MCF 10A (cell line): ENCODE results near the gene HECTD4. TPM values are rescaled to one million over a fixed set of nuclear protein-coding genes. Genes with fewer than 3 reads are reported as not detected.

Experiments used
- BruUV-seq: library from RNA; stranded (reverse); fragments of 400-500 nt; replicated peaks from 2 replicates; lab custom pipeline; 2021; lab: Mats Ljungman, UMichigan
- CTCF ChIA-PET: fragments of 300-600 bp; sonication (Branson Sonifier 250); formaldehyde crosslinking; extraction: SDS; loops from one replicate; lab custom pipeline; 2021; ENCODE audit warnings: antibody characterized with exemption, inconsistent platforms; lab: Yijun Ruan, JAX
- POLR2A ChIA-PET: fragments of 300-600, 350-650 bp; sonication (Branson Sonifier 250); formaldehyde crosslinking; extraction: SDS; loops from one replicate; lab custom pipeline; 2020; ENCODE audit warnings: antibody characterized with exemption, inconsistent platforms; lab: Yijun Ruan, JAX
- DNase-seq: peaks from one replicate; pipeline ENCODE4 v3.0.0-alpha.2; 2018; ENCODE audit not compliant: unreplicated experiment
- H3K27ac Mint-ChIP-seq: one replicate; pipeline ENCODE4 v1.8.0; 2022; ENCODE audit warnings: mild to moderate bottlenecking, low read depth, mixed read lengths; ENCODE audit not compliant: unreplicated experiment
- H3K27me3 Mint-ChIP-seq: one replicate; pipeline ENCODE4 v1.8.0; 2022; ENCODE audit warnings: mixed read lengths; ENCODE audit not compliant: insufficient read depth, unreplicated experiment
- H3K36me3 Mint-ChIP-seq: one replicate; pipeline ENCODE4 v1.8.0; 2022; ENCODE audit warnings: mild to moderate bottlenecking, moderate library complexity, mixed read lengths; ENCODE audit not compliant: insufficient read depth, unreplicated experiment
- H3K4me1 Mint-ChIP-seq: one replicate; pipeline ENCODE4 v1.8.0; 2022; ENCODE audit warnings: mixed read lengths; ENCODE audit not compliant: insufficient read depth, unreplicated experiment
- H3K4me3 Mint-ChIP-seq: one replicate; pipeline ENCODE4 v1.8.0; 2022; ENCODE audit warnings: mild to moderate bottlenecking, moderate library complexity, mixed read lengths; ENCODE audit not compliant: unreplicated experiment
- H3K9me3 Mint-ChIP-seq: one replicate; pipeline ENCODE4 v1.8.0; 2022; ENCODE audit warnings: mixed read lengths; ENCODE audit not compliant: unreplicated experiment
- CTCF ChIP-seq: fragments of 200-600 bp; IDR thresholded peaks from one replicate; pipeline ENCODE4 v1.8.0; 2022; ENCODE audit warnings: antibody characterized with exemption, mild to moderate bottlenecking; ENCODE audit not compliant: unreplicated experiment
- intact Hi-C: fragments of 100-400 bp; cut with micrococcal nuclease; formaldehyde crosslinking; loops from 2 replicates; pipeline ENCODE4 v1.14.1; 2022
- total RNA-seq: library from RNA; stranded (reverse); gene quantifications from 2 replicates; pipeline ENCODE4 v1.2.3, GENCODE V29; 2022

The HECTD4 gene
- total RNA-seq, 1 experiment from 2014 or later: 35.2 TPM

DNA sequence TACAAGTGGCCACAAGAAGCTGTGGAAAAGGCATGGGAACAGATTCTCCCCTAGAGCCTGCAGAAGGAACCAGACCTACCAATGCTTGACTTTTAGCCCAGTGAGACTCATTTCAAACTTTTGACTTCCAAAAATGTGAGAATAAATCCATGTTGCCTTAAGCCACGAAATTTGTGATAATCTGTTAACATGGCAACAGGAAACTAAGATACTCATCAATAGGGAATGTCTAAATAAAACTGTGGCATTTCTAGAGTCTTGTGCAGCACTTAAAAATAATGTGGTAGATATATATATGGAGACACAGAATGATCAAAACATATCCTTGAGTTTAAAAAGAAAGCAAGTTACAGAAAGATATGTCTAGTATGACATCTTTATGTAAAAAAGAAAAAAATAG is 12.0 kb downstream of the HECTD4 start:
- ChIA-PET POLR2A (no interaction called here), CTCF (no interaction called here)
- TF ChIP-seq CTCF: no peak
- DNase-seq: no peak
- Mint-ChIP-seq H3K4me3 (no peak overlapping the region), H3K27ac (no peak overlapping the region), H3K4me1 (no peaks in the 10 kb centered on the region), H3K27me3 (no peaks in the 10 kb centered on the region), H3K9me3 (no peaks in the 10 kb centered on the region), H3K36me3 (no peaks in the 10 kb centered on the region)
- BruUV-seq: no TSS peak
- intact Hi-C loops: no loop called here

GRCh38 chr12:112368856-112369255 is 13.4 kb downstream of the HECTD4 start:
- no peak overlapping the region for H3K27ac Mint-ChIP-seq
- no peaks in the 10 kb centered on the region for H3K4me1 Mint-ChIP-seq
- no peak overlapping the region for H3K4me3 Mint-ChIP-seq
- intact Hi-C loops: no loop called here
- no peaks in the 10 kb centered on the region for H3K36me3 Mint-ChIP-seq
- ChIA-PET POLR2A (interaction anchor here (0.8 to 1.8 kb wide), 2 partner anchors 15 to 17 kb away, joined by 3 to 5 read pairs; no protein-coding TSS in a partner anchor), CTCF (no interaction called here)
- TF ChIP-seq CTCF: no peak
- no peaks in the 10 kb centered on the region for H3K27me3 Mint-ChIP-seq
- H3K9me3 Mint-ChIP-seq: no peaks in the 10 kb centered on the region
- no peak for DNase-seq
- no TSS peak for BruUV-seq

DNA sequence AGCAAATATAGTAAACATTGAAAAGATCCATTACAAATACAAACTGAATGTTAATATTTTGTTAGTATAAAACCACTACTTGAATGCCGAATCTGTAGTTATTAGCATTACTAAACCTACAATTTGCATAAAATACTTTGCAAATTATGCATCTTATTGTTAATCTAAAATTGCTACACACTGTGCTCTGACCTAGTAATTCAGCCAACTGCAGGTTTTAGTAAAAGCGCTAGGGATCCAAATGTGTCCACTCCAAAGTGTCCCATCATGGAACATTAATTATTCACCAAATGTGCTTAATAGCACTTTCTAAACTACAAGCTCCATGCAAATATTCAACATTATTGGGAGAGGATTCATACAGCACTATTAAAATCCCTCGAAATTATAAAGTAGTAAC is 14.3 kb downstream of the HECTD4 start:
- TF ChIP-seq CTCF: no peak
- POLR2A ChIA-PET: interaction anchor here (0.6 to 1.8 kb wide), 2 partner anchors 16 to 1659 kb away, joined by 4 to 5 read pairs; no protein-coding TSS in a partner anchor
- CTCF ChIA-PET: no interaction called here
- H3K4me1 Mint-ChIP-seq: no peaks in the 10 kb centered on the region
- no peak overlapping the region for H3K4me3 Mint-ChIP-seq
- H3K9me3 Mint-ChIP-seq: no peaks in the 10 kb centered on the region
- intact Hi-C loops: no loop called here
- H3K36me3 Mint-ChIP-seq: no peaks in the 10 kb centered on the region
- no TSS peak for BruUV-seq
- H3K27me3 Mint-ChIP-seq: no peaks in the 10 kb centered on the region
- no peak overlapping the region for H3K27ac Mint-ChIP-seq
- DNase-seq: no peak

DNA sequence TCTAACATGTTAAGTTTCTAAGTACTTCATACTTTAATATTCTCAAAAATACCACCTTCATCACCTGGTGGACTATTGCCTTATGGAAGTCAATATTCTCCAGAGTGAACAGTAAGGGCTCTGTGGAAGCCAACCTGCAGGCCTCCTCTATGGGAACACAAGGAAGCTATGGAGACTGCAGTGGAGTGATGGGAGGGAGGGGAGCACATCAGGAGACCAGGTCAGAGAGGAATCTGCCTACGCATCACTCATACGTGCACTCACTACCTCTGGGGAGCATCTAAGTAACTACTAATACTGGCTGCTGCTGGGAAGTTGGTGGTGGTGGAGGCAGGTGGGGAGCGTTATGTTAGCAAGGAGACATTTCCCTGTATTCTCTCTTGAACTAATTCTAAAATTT is 19.9 kb downstream of the HECTD4 start:
- no TSS peak for BruUV-seq
- POLR2A ChIA-PET: no interaction called here
- TF ChIP-seq CTCF: no peak
- Mint-ChIP-seq H3K36me3 (no peaks in the 10 kb centered on the region), H3K9me3 (no peaks in the 10 kb centered on the region), H3K27ac (no peak overlapping the region), H3K27me3 (no peaks in the 10 kb centered on the region), H3K4me1 (no peaks in the 10 kb centered on the region), H3K4me3 (no peak overlapping the region)
- CTCF ChIA-PET: interaction anchor here (0.6 kb wide), 1 partner anchor 1657 kb away, joined by 3 read pairs; no protein-coding TSS in a partner anchor
- DNase-seq: no peak
- intact Hi-C loops: no loop called here
